ENCODE data around the gene SGO2.

The SGO2 gene

GRCh38 chr2:200525882-200526651, at the start of gene SGO2:
SGO2 (plus strand) TSS chr2:200526207; CDS start chr2:200532976, 6,769 bp downstream.
- peak; percentile 98 for DNase-seq (ENCODE audit: low read depth, low spot score)

- no peak for DNase-seq (ENCODE audit: low read depth, low spot score)
Measured at GRCh38 chr2:200476836-200477235, 49.2 kb upstream of the SGO2 start.

- no peak for DNase-seq (ENCODE audit: low read depth, low spot score)
Measured at GRCh38 chr2:200477667-200478131, 48.3 kb upstream of the SGO2 start.

- DNase-seq (ENCODE audit: low read depth, low spot score) = no peak
Measured at GRCh38 chr2:200479692-200480265, 46.2 kb upstream of the SGO2 start.

- DNase-seq (ENCODE audit: low read depth, low spot score) = no peak
Measured at GRCh38 chr2:200482194-200482593, 43.8 kb upstream of the SGO2 start.

GRCh38 chr2:200483729-200484198, 42.2 kb upstream of the SGO2 start:
- DNase-seq (ENCODE audit: low read depth, low spot score) = peak; percentile 73

GRCh38 chr2:200484934-200485333, 41.1 kb upstream of the SGO2 start:
- DNase-seq (ENCODE audit: low read depth, low spot score) = no peak

- no peak for DNase-seq (ENCODE audit: low read depth, low spot score)
Measured at GRCh38 chr2:200486529-200486928, 39.5 kb upstream of the SGO2 start.

- DNase-seq (ENCODE audit: low read depth, low spot score) = no peak
Measured at GRCh38 chr2:200488169-200488568, 37.8 kb upstream of the SGO2 start.

- no peak for DNase-seq (ENCODE audit: low read depth, low spot score)
Measured at GRCh38 chr2:200490001-200490400, 36.0 kb upstream of the SGO2 start.

GRCh38 chr2:200492656-200493055, 33.4 kb upstream of the SGO2 start:
- no peak for DNase-seq (ENCODE audit: low read depth, low spot score)

GRCh38 chr2:200494048-200494447, 32.0 kb upstream of the SGO2 start:
- no peak for DNase-seq (ENCODE audit: low read depth, low spot score)

GRCh38 chr2:200496696-200497095, 29.3 kb upstream of the SGO2 start:
- DNase-seq (ENCODE audit: low read depth, low spot score) = no peak

- DNase-seq (ENCODE audit: low read depth, low spot score) = no peak
Measured at GRCh38 chr2:200498402-200499162, 27.4 kb upstream of the SGO2 start.

- no peak for DNase-seq (ENCODE audit: low read depth, low spot score)
Measured at GRCh38 chr2:200502196-200502595, 23.8 kb upstream of the SGO2 start.

GRCh38 chr2:200506679-200507078, 19.3 kb upstream of the SGO2 start:
- DNase-seq (ENCODE audit: low read depth, low spot score) = no peak

- no peak for DNase-seq (ENCODE audit: low read depth, low spot score)
Measured at GRCh38 chr2:200507179-200507578, 18.8 kb upstream of the SGO2 start.

GRCh38 chr2:200509235-200509611, 16.8 kb upstream of the SGO2 start:
- DNase-seq (ENCODE audit: low read depth, low spot score) = no peak

GRCh38 chr2:200509612-200510433, 16.2 kb upstream of the SGO2 start, which contains the start of gene KCTD18:
KCTD18 (minus strand) TSS chr2:200510068; CDS start chr2:200507016, 3,052 bp downstream.
- peak; percentile 91 for DNase-seq (ENCODE audit: low read depth, low spot score)

GRCh38 chr2:200515155-200515554, 10.9 kb upstream of the SGO2 start:
- no peak for DNase-seq (ENCODE audit: low read depth, low spot score)

- no peak for DNase-seq (ENCODE audit: low read depth, low spot score)
Measured at GRCh38 chr2:200523158-200523557, 2.8 kb upstream of the SGO2 start.

Measured in ELF-1 (cell line).